Spleen (tissue), 7 donors: ENCODE data around the gene CACNA2D3.

Experiments used
- CTCF ChIP-seq, 11 experiments: fragments of 200-600 bp in 7 of 11; fragments of 450-650 bp in 4 of 11; sonication (generic) in 4 of 11; IDR thresholded peaks in 8 of 11; conservative IDR thresholded peaks in 3 of 11; 1 replicate in 7 of 11; 2 replicates in 4 of 11; pipeline versions ENCODE4 v1.4.0 to v1.8.0; 2016 to 2021; ENCODE audit warnings: antibody characterized with exemption in 11 of 11, inconsistent platforms in 4 of 11, mild to moderate bottlenecking in 1 of 11
- POLR2AphosphoS5 ChIP-seq, 3 donors: sonication (generic); formaldehyde crosslinking; IDR thresholded peaks; one replicate each; pipeline ENCODE4 v1.5.1; 2017; ENCODE audit warnings: antibody characterized with exemption in 3 of 3
- donor health status: DM: no; HTN: no; CAD: no; lungs with moderate emphysema.
- donor health status: DM: no; HTN: no; CAD: no.
- donor health status: DM: no; HTN: no; CAD: no.

GRCh38 chr3:54134713-54135112, 12.4 kb downstream of the CACNA2D3 start:
- TF ChIP-seq POLR2AphosphoS5 (IDR thresholded peaks at IDR 0.05) (no peak), CTCF (IDR thresholded peaks at IDR 0.05 in 8 of 11, conservative IDR thresholded peaks at IDR 0.05 in 3 of 11) (no peak)
